DMS79 (cell line): ENCODE results near the gene FAM181A.

ENCODE experiments used
- DNase-seq: peaks from one replicate; lab custom pipeline; 2025; lab: John Stamatoyannopoulos, UW

The FAM181A gene

DNA sequence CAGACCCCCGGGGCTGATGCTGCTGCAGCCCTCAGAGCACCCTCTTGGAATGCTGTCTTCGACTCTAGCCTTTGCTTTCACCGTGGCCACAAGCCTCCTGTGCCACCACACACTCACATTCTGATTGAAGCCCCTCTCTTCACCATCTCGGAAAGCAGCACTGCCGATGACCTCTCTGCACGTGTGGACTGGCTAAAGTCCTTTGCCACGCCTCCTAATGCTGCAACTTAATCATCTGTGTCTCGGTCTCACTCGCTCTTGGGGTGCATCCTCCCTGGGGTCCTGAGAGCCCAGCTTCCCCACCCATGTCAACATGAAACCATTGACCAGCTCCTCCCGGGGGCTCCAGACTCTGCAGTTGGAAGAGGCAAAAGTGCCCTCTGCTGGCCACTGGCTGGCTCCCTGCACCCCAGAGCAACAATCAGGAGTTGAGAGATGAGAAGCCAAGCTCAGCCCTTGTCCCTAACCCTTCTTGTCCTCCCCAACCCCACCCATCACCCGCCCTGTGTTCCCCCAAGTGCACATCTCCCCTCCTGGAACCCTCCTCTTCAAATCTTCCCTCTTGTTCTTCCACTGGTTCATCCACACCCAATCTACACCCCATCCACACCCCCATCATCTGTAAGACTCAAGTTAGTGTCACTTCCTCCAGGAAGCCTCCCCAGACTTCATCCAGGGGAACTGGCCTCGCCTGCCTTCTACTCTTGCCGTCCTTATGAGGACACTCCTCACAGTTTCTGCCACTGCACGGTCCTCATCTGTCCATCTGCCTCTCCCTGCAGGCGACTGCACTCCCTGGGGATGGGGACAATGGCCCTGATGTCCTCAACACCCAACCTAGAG is 23.6 kb upstream of the FAM181A start:
- DNase-seq, result no peak

DNA sequence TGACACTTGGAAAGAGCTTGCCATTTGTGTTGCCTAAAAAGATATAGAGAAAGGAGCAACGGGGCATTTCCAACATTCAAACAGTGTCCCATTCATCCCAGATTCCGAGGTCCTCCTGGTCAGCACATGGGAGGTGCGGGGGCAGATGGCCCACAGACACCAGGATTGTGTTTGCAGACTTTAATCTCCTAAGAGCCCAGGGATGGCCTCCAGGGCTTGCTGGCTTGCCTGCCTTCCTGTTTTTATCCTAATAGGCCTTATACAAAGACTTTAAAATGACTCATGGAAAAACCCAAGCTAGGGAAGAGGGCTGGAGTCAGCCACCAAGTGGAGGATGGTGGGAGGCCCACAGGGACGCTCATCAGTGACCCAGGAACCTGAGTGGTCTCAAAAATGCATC is 21.5 kb upstream of the FAM181A start:
- no peak for DNase-seq

DNA sequence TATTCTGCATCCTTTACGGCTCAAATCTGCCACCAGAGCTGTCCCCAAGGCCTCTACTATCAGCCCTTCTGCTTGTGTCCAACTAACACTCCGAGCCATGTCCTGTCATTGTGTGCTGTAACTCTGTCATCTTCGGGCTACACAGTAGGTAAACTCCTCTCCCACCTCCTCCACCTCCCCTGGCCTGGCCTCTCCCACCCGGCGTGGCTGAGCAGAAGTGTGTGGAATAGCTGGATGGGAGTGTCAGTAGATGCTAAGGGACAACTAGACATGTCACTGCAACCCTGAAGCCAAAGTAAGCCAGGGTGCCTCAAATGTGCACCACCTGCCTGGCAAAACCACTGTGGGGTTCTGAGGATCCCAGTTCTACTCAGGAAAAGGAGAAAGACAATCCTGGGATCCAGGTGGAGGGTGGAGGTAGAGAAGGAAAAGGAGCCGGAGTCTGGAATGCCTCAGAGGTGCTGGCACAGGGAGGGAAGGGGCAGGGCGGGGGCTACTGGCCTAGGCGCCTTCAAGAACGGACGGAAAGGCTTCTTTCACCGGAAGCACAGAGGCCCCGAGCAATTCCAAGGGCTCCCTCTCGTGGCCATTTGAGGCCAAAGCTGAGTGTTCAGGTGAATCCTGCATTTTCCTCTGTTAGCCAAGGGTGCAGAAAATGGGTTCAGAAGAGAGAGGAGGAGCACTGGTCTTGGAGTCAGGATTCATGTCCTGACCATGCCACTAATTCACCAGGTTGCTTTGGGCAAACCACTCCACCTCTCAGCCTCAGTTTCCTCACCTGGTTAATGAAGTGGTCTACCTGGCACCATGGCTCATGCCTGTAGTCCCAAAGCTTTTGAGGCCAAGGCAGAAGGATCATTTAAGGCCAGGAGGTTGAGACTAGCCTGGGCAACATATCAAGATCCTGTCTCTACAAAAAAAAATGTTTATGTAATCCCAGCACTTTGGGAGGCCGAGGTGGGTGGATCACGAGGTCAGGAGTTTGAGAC is 20.5 kb upstream of the FAM181A start:
- DNase-seq, result peak; percentile 9

DNA sequence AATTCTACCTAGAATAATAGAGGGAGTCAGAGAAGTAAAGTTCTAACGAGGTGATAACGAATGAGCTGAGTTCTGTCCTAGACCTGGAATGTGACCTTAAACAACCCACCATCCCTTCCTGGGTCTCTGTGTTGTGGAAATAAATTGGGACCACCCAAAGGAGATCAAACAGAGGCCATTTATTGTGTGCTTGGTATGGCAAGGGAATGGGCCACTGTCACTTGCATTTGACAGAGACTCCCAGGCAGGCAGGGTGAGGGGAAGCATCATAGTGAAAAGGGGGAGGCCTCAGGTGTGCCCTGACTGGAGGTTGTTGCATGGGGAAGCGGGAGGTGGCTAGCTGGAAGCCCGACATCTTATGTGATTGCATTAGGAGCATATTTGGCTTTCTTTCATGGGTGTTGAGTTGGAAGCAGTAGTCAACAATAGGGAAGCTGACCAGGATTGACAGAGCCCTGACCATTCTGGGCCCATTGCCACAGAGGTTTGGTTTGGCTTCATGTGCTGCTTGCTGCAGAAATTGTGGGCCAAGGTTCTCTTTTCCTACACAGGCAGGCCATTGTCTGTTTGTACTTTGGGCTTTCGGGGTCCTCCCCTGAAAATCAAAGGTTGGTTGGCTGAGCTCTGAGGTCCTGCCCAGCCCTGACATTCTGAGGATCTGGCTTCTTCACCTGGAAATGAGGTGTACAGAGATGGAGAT is 17.6 kb upstream of the FAM181A start:
- no peak for DNase-seq

DNA sequence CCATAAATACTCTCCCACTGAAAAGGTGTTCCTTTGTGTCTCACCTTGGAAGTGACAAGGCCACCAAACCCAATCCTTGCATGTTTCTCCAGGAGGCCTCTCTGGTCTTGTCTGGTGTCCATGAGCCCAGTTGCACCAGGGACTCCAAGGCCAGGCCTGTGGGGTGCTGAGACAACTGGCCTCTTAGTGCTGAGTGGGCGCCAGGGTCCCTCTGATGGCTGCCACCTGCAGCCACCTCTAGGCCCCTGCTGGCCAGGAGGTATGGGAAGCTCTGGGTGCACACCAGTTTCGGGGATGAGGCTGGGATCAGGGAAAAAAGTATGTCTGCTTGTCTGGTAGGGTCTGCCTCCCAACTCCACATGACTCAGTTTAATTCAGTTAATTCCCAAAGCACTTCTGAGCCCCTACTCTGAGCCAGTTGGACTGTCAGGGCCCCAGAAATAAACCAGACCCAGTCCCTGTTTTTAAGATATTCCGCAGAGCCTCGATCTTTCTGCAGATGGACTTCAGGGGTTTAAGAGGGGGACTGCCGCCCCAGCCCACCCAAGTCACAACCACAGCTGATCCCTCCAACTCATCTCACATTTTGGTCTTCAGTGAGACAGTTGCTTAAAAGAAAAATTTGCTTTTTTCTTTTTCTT is 15.0 kb upstream of the FAM181A start:
- no peak for DNase-seq

DNA sequence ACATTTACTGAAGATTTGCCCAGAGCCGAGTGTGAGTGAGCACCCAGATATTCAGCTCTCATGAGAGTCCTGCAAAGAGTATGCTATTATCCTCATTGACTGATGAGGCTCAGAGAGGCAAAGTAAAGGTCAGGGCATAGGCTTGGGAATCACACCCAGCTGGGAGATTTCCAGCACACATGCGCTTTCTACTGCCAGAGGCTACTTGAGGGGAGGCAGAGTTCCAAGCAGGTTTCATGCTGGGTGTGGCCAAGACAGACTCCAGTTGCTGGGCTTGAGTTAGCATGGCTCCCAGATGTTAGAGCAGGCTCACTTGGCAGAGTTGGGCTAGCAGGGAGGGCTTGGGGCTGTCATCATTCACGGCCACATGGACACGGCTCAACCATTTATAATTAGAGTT is 14.4 kb upstream of the FAM181A start:
- DNase-seq, result no peak

DNA sequence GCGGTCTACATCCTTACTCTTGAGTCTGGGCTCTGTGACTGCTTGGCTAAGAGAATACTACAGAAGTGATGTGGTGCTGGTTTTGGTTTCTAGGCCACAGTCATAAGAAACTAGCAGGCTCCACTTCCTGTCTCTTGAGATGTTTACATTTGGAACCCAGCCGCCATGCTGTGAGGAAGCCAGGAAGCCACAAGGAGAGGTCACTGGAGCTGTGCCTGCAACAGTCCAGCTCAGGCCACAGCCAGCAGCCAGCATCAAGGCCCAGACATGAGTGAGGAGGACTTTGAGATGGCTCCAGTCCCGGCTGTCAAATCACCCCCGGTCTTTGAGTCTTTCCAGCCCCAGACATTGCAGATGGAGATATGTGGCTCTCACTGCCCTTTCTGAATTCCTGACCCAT is 12.9 kb upstream of the FAM181A start:
- no peak for DNase-seq

DNA sequence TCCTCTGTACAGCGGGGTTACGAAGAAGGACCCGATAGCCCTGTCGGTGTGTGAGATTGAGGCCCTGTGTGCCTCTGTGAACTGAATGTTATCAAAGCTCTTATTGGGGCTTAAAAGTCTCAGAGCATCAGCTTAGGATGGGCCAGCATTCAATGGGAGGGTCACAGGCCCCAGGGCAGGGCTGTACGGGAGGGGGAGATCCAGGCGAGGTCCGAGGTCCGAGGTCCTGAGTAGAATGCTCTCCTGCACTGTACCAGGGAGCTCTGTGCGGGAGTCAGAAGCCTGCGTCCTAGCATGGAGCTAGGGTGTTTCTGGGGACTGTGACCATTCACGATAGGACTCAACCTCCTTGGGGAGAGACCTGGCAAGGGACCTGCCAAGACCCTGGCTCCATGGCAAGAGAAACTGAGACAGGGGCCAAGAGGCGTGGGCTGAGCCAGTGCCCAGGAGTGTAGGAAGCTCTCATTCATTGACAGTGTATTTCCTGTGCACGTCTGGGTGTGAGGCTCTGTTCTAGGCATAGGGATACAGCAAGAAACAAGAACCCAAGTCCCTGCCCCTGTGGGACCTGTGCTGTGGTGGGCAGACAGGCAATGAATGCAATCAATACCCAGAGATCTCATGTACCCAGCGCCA is 12.0 kb upstream of the FAM181A start:
- DNase-seq, result no peak

DNA sequence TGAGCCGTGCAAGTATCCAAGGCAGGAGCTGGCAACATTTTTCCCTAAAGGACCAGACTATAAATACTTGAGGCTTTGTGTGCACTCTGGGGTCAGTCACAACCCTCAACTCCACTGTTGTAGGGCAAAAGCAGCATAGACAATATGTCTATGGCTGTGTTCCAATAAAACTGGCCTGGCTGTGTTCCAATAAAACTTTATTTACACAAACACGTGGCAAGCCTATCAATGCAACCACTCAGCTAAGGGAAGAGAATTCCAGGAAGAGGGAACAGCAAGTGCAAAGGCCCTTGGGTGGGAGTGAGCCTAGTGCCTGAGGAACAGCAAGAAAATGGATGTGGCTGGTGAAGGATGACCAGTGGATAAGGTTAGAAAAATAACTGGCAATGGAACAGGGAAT is 11.3 kb upstream of the FAM181A start:
- no peak for DNase-seq

DNA sequence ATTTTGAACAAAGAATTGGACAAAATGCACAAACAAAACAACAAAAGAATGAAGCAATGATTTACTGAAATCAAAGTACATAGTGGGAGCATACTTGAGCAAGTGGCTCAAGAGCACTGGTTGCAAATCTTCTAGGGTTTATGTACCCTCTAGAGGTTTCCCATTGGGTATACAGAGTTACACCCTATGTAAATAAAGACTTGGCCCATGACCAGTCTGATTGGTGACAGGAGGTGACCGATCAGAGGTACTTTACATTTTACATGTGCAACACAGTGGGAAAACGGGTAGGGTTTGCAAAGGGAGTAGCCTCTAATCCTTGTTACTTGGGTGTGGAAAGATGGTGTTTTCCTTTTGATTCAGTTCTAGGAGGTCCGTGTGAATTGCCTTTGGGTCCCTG is 10.6 kb upstream of the FAM181A start:
- DNase-seq, result no peak

DNA sequence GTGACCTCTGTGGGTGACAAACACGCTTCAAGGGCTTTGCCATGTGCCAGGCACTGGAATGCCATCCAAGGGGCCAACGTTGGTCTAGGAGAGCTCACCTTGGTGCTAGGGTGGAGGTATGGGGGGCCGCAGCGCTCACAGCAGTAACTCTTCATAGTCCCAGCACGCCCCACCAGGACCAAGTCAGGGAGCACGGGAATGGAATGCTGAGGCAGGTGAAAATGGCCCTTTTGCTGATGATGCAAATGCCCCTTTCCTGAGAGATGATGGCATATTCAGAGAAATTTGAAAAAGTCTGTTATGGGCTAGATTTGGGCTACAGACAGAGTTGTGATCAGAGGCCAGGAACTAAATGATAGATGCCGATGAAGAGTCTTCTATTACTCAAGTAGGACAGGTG is 10.0 kb upstream of the FAM181A start:
- no peak for DNase-seq

DNA sequence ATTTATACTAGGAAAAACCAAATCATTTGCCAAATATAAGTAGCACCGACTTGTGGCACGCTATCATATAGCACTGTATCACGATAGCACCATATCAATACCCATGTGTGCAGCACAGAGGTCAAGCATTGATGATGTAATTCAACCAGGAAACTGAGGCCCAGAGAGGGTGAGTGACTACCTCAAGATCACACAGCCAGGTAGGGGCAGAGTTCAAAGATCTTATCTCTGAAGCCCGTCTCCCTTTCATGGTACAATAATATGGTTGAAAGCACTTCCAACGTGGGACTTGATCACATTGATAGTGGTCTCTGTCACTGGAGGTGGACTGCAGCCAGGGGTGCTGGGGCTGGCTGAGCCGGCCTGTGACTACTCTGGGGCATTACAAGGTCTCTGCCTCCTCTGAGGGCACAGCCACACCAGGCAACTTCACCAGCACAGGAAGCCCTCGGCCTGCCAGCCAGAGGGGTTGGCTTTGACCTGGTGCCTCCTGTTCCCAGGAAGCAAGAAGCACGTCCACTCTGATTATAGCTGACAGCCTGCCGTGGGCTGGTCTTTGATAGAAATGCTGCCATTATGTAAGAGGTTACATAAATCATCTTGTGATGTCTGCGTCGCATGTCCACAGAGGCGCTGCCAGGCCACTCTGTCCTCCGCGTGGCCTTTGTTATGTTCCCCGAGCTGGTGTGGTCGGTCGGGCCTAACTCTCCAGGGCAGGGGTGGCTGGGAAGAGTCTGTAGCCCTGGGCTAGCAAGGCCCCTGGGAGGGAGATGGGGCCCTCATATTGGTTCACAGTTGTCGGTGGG is 5.9 kb upstream of the FAM181A start:
- DNase-seq, result no peak

DNA sequence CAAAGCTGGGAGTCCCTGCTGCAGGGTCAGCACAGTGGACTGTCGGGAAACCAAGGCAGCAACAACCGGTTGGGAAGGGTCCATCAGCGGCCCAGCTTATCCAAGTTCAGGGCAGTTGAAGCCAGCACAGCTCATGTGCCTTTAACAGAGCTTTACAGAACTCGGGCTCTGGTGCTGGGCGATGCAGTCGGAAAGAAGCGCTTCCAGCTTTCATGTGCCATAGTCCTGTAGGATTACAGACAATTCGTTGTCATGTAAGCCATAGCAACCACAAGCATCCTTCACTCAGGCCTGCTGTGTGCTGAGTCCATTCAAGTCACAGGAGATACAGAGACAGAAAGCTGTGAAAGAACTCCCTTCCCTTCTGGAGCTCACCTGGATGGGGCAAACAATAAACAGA is 3.5 kb upstream of the FAM181A start:
- DNase-seq, result peak; percentile 84

DNA sequence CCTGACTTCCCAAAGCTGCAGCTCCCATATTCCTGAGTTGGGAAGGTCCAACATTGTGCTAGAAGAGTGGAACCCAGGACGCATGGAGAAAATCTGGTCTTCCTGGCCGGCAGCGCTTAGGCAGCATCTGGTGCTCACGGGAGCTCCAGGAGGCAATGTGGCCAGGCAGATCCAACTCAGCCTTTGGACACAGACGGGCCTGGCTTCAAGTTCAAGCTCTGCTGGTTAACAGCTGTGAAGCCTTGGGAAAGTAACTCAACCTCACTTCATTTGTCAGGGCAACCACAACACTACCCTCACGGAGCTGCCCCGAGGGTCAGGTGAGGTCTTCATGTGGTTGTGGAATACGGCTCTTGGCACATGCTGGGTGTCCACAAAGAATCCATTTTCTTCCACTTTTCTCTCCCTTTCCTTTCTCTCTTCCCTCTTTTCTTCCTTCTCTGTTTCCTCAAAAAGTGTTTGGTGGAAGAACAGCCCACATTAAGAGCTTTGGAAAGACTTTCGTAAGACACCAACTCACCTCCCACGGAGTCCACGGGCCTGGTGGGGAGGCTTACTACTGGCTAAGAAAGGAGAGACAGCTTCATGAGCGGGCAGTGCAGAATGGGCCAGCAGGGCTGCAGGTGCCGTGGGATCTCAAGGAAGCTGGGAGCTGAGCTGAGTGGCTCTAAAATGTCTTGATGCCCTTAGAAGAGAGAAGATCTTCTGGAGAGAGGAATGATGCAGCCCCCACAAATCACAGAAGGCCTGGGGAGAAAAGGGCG is 2.4 kb upstream of the FAM181A start:
- DNase-seq, result no peak

DNA sequence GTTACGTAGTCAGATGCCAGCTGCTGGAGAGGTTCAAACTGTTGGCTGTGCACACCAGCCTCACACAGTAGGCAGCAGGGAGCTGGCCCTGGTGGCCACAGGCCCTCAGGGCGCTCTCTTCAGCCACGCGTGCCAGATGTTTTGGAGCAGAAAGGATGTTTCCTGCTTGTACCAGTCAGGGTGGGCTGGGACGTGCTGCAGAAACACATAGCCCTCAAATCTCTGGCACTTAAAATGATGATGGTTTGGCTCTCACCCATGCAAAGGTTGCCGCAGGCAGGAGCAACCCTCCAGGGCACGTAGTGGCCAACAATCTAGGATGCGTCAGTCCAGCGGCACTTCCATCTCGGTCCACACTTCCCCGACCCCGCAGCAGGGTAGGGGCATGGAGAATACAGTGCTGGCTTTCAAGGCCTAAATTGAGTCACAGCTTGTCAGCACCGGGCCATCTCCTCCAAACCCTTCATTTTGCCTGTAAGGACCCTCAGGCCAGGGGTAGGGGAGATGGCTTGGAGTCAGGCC is 1.7 kb upstream of the FAM181A start:
- DNase-seq, result no peak

DNA sequence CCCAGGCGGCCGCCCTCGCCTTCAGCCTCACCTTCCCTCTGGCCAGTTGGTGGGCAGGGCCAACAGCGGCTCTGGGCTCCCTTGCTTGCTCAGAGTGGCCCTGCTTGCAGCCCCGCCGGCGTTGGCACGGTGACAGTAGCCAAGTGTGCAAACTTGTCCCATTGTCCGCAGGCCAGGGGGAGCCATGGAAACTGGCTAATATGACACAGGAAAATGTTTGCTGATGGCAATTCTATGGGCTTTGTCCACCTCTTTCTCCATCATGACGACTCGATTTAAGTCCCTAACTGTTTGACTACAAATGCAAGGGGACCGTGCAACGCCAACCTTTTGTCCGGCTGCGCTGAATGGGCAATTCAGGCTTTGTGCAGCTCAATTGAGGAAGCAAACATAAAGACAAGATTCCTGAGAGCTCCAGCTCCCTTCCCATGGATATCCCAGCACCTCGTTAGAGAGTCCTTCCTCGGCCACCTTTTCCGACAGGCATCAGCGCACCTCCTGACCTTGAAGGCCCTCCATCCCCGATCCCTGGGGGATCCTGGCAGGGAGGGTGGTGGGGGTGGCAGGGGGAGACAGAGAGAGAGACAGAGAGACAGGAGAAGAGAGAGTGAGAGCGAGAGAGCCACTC is 785 bp upstream of the FAM181A start:
- DNase-seq, result peak; percentile 86

DNA sequence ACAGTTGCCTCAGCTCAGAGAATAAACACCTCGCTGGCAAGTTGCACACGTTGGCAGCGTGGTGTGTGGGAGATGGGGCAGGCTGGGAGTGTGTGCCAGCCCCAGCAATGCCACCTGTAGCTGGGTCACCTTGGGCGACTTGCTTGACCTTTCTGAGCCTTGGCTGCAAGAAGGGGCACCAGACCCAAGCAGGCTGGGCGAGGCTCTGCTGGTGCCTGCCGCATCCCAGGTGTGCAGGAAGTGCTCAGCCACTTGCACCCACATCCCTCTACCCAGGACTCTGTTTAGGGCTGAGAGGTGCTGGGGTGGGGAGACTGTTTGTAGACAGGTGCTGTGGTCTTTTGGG is 629 bp downstream of the FAM181A start:
- peak; percentile 58 for DNase-seq

DNA sequence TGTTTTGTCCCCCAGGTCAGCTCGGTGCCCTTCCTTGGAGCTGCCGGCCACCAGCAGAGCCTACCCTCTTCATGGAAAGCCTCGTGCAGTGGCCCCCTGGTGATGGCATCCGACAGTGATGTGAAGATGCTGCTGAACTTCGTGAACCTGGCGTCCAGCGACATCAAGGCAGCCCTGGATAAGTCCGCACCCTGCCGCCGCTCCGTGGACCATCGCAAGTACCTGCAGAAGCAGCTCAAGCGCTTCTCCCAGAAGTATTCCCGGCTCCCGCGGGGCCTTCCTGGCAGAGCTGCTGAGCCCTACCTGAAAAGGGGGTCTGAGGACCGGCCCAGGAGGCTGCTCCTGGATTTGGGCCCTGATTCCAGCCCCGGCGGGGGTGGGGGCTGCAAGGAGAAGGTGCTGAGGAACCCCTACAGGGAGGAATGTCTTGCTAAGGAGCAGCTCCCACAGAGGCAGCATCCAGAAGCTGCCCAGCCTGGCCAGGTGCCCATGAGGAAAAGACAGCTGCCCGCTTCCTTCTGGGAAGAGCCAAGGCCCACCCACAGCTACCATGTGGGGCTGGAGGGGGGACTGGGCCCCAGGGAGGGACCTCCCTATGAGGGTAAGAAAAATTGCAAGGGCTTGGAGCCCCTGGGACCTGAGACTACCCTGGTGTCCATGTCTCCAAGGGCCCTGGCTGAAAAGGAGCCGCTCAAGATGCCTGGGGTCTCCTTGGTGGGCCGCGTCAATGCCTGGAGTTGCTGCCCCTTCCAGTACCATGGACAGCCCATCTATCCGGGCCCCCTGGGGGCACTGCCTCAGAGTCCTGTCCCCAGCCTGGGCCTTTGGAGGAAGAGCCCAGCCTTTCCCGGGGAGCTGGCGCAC is 1.3 kb downstream of the FAM181A start:
- DNase-seq, result no peak
